H1 (cell line): ENCODE results near the gene FAM171A1. TPM values are rescaled to one million over a fixed set of nuclear protein-coding genes. Genes with fewer than 3 reads are reported as not detected.

ENCODE experiments used
- CTCF ChIA-PET: fragments of 300-600 bp; sonication (Branson Sonifier 250); formaldehyde crosslinking; loops from one replicate; lab custom pipeline; 2021; ENCODE audit not compliant: partially characterized antibody; lab: Charles Lee
- POLR2A ChIA-PET: fragments of 300-600 bp; sonication (Branson Sonifier 250); formaldehyde crosslinking; loops from one replicate; lab custom pipeline; 2021; ENCODE audit warnings: inconsistent platforms; ENCODE audit not compliant: partially characterized antibody; lab: Charles Lee
- DNase-seq, 2 experiments: peaks; one replicate each; pipeline versions ENCODE4 v3.0.0 to v3.0.0-alpha.2; 2010 to 2022; ENCODE audit warnings: low spot score in 2 of 2, low read depth in 1 of 2, mixed read lengths in 1 of 2
- FAIRE-seq: peaks from 2 replicates; lab custom pipeline; 2011; peaks lifted over from hg19 to GRCh38; lab: Jason Lieb, UNC
- H2AFZ ChIP-seq: 2 replicates; pipeline ENCODE4 v1.8.1; 2012; ENCODE audit warnings: low read length, inconsistent platforms
- H2AK5ac ChIP-seq: 2 replicates; pipeline ENCODE4 v1.6.1; 2013; ENCODE audit warnings: low read depth, low read length
- H2BK120ac ChIP-seq: replicated peaks from 2 replicates; pipeline ENCODE3; 2013; ENCODE audit warnings: low read depth, low read length, inconsistent platforms
- H2BK12ac ChIP-seq: 2 replicates; pipeline ENCODE4 v1.6.1; 2013; ENCODE audit warnings: low read depth, low read length
- H2BK15ac ChIP-seq: 2 replicates; pipeline ENCODE4 v1.6.1; 2013; ENCODE audit warnings: low read length
- H2BK20ac ChIP-seq: 2 replicates; pipeline ENCODE4 v1.6.1; 2013; ENCODE audit warnings: low read length
- H2BK5ac ChIP-seq: 2 replicates; pipeline ENCODE4 v1.6.1; 2013; ENCODE audit warnings: low read depth, low read length
- H3K14ac ChIP-seq: 2 replicates; pipeline ENCODE4 v1.6.1; 2013; ENCODE audit warnings: inconsistent platforms; ENCODE audit not compliant: insufficient read length
- H3K18ac ChIP-seq: 2 replicates; pipeline ENCODE4 v1.6.1; 2013; ENCODE audit warnings: low read length; ENCODE audit errors: extremely low read depth
- H3K23ac ChIP-seq: 2 replicates; pipeline ENCODE4 v1.6.1; 2013; ENCODE audit warnings: inconsistent platforms; ENCODE audit not compliant: insufficient read length
- H3K23me2 ChIP-seq: 2 replicates; pipeline ENCODE4 v1.6.1; 2013; ENCODE audit warnings: low read depth, low read length
- H3K27ac ChIP-seq: 2 replicates; pipeline ENCODE4 v1.6.1; 2011; ENCODE audit warnings: low read depth, low read length, inconsistent platforms
- H3K27me3 ChIP-seq, 4 experiments: replicated peaks in 1 of 4; 1 replicate in 1 of 4; 2 replicates in 3 of 4; pipeline versions ENCODE4 v1.6.1 to v1.8.1; 2011 to 2013; ENCODE audit warnings: low read length in 3 of 4, mild to moderate bottlenecking in 3 of 4, inconsistent platforms in 2 of 4, mixed read lengths in 2 of 4, moderate library complexity in 1 of 4; ENCODE audit not compliant: control insufficient read depth in 3 of 4, insufficient read depth in 3 of 4; ENCODE audit errors: extremely low read depth in 1 of 4
- H3K36me3 ChIP-seq, 4 experiments: 2 replicates each; pipeline versions ENCODE4 v1.6.1 to v1.8.1; 2011 to 2013; ENCODE audit warnings: mild to moderate bottlenecking in 4 of 4, low read length in 3 of 4, moderate library complexity in 2 of 4, control low read depth in 1 of 4, inconsistent platforms in 1 of 4; ENCODE audit not compliant: insufficient read depth in 4 of 4, control insufficient read depth in 2 of 4
- H3K4ac ChIP-seq: replicated peaks from 2 replicates; pipeline ENCODE3; 2013; ENCODE audit warnings: low read length, low read depth, mixed read lengths, inconsistent platforms; ENCODE audit not compliant: insufficient read length
- H3K4me1 ChIP-seq, 4 experiments: replicated peaks in 1 of 4; 1 replicate in 1 of 4; 2 replicates in 3 of 4; pipeline versions ENCODE4 v1.6.1 to v1.8.1; 2011 to 2013; ENCODE audit warnings: low read length in 3 of 4, inconsistent platforms in 2 of 4, mixed read lengths in 1 of 4; ENCODE audit not compliant: insufficient read depth in 4 of 4, control insufficient read depth in 3 of 4
- H3K4me2 ChIP-seq, 2 experiments: 2 replicates each; pipeline versions ENCODE4 v1.6.1 to v1.8.1; 2011 to 2013; ENCODE audit warnings: low read depth in 2 of 2, low read length in 2 of 2, control low read depth in 1 of 2, inconsistent platforms in 1 of 2, mild to moderate bottlenecking in 1 of 2; ENCODE audit not compliant: insufficient read depth in 1 of 2
- H3K4me3 ChIP-seq, 4 experiments: fragments of 200-600, 300-600 bp in 1 of 4; sonication (generic), shearing (Covaris generic), sonication (Bioruptor Twin) in 1 of 4; 2 replicates each; pipeline versions ENCODE4 v1.5.1 to v1.8.1; 2011 to 2016; ENCODE audit warnings: low read length in 4 of 4, low read depth in 3 of 4, control low read depth in 2 of 4, inconsistent platforms in 2 of 4, mild to moderate bottlenecking in 2 of 4, mixed read lengths in 1 of 4, moderate library complexity in 1 of 4; ENCODE audit not compliant: insufficient read depth in 2 of 4; ENCODE audit errors: extremely low read depth in 1 of 4
- H3K56ac ChIP-seq: replicated peaks from 2 replicates; pipeline ENCODE3; 2013; ENCODE audit warnings: low read depth, mild to moderate bottlenecking, mixed read lengths, low read length, inconsistent platforms; ENCODE audit not compliant: insufficient read length
- H3K79me1 ChIP-seq: 2 replicates; pipeline ENCODE4 v1.6.1; 2013; ENCODE audit warnings: low read depth, low read length, control low read depth
- H3K79me2 ChIP-seq, 2 experiments: 2 replicates each; pipeline versions ENCODE4 v1.6.1 to v1.8.1; 2012 to 2013; ENCODE audit warnings: low read length in 2 of 2, mild to moderate bottlenecking in 2 of 2, inconsistent platforms in 1 of 2; ENCODE audit not compliant: insufficient read depth in 2 of 2, control insufficient read depth in 1 of 2
- H3K9ac ChIP-seq, 4 experiments: replicated peaks in 1 of 4; 1 replicate in 1 of 4; 2 replicates in 3 of 4; pipeline versions ENCODE4 v1.6.1 to v1.8.1; 2011 to 2013; ENCODE audit warnings: low read depth in 3 of 4, low read length in 3 of 4, control low read depth in 2 of 4, mild to moderate bottlenecking in 2 of 4, moderate library complexity in 2 of 4, inconsistent platforms in 1 of 4; ENCODE audit errors: extremely low read depth in 1 of 4
- H3K9me3 ChIP-seq, 2 experiments: 2 replicates each; pipeline versions ENCODE4 v1.6.1 to v1.8.1; 2012 to 2013; ENCODE audit warnings: mild to moderate bottlenecking in 2 of 2, moderate library complexity in 2 of 2, control low read depth in 1 of 2, inconsistent platforms in 1 of 2, low read depth in 1 of 2, low read length in 1 of 2, mixed read lengths in 1 of 2; ENCODE audit not compliant: insufficient read depth in 2 of 2
- H4K20me1 ChIP-seq, 2 experiments: replicated peaks in 1 of 2; 2 replicates each; pipeline versions ENCODE3 to v1.8.1; 2011 to 2013; ENCODE audit warnings: inconsistent platforms in 2 of 2, low read length in 2 of 2, mild to moderate bottlenecking in 1 of 2; ENCODE audit not compliant: insufficient read depth in 2 of 2, control insufficient read depth in 1 of 2
- H4K5ac ChIP-seq: 2 replicates; pipeline ENCODE4 v1.6.1; 2013; ENCODE audit warnings: low read length, low read depth, mixed read lengths, inconsistent platforms; ENCODE audit not compliant: insufficient read length
- H4K8ac ChIP-seq: 2 replicates; pipeline ENCODE4 v1.8.0; 2013; ENCODE audit warnings: mild to moderate bottlenecking, moderate library complexity, low read length, inconsistent platforms; ENCODE audit not compliant: insufficient read depth; ENCODE audit errors: extremely low read depth
- H4K91ac ChIP-seq: replicated peaks from 2 replicates; pipeline ENCODE3; 2013; ENCODE audit warnings: low read length, mixed read lengths, inconsistent platforms; ENCODE audit not compliant: insufficient read length
- ASH2L ChIP-seq: fragments of 200-600, 300-600 bp; sonication (generic); IDR thresholded peaks from one replicate; pipeline ENCODE4 v1.7.1; 2017; ENCODE audit warnings: low read length
- BACH1 ChIP-seq: IDR thresholded peaks from 2 replicates; pipeline ENCODE4 v1.6.1; 2012; ENCODE audit warnings: low read length, improper control_type of control experiment
- BCL11A ChIP-seq, 2 experiments: IDR thresholded peaks; one replicate each; pipeline ENCODE4 v1.6.1; 2011; ENCODE audit warnings: low read depth in 2 of 2, low read length in 2 of 2, mild to moderate bottlenecking in 2 of 2
- FOSL1 ChIP-seq: IDR thresholded peaks from 2 replicates; pipeline ENCODE4 v1.6.1; 2011; ENCODE audit warnings: mild to moderate bottlenecking, low read depth, low read length, moderate library complexity; ENCODE audit not compliant: insufficient read depth
- HDAC2 ChIP-seq, 2 experiments: fragments of 300-600 bp in 1 of 2; sonication (generic) in 1 of 2; IDR thresholded peaks; 2 replicates each; pipeline ENCODE4 v1.6.1; 2011 to 2012; ENCODE audit warnings: low read depth in 2 of 2, low read length in 2 of 2, mild to moderate bottlenecking in 2 of 2, moderate library complexity in 2 of 2, borderline replicate concordance in 1 of 2, inconsistent platforms in 1 of 2
- KDM4A ChIP-seq: IDR thresholded peaks from one replicate; pipeline ENCODE4 v1.7.1; 2012; ENCODE audit warnings: low read depth, mild to moderate bottlenecking, moderate library complexity, low read length, inconsistent platforms; ENCODE audit not compliant: severe bottlenecking
- MAFK ChIP-seq: IDR thresholded peaks from 2 replicates; pipeline ENCODE4 v1.6.1; 2012; ENCODE audit warnings: low read depth, mild to moderate bottlenecking, improper control_type of control experiment, low read length
- SIRT6 ChIP-seq: IDR thresholded peaks from one replicate; pipeline ENCODE4 v1.7.1; 2012; ENCODE audit warnings: low read length, inconsistent platforms
- SIX5 ChIP-seq: IDR thresholded peaks from 2 replicates; pipeline ENCODE4 v1.6.1; 2011; ENCODE audit warnings: mild to moderate bottlenecking, low read depth, low read length
- SP2 ChIP-seq: IDR thresholded peaks from 2 replicates; pipeline ENCODE4 v1.6.1; 2012; ENCODE audit warnings: mild to moderate bottlenecking, low read length, inconsistent platforms
- SUZ12 ChIP-seq: fragments of 200-600 bp; sonication (generic); IDR thresholded peaks from 2 replicates; pipeline ENCODE4 v1.6.1; 2012; ENCODE audit warnings: mild to moderate bottlenecking, inconsistent platforms, low read length, moderate library complexity, mixed read lengths
- USF2 ChIP-seq: IDR thresholded peaks from 2 replicates; pipeline ENCODE4 v1.6.1; 2011; ENCODE audit warnings: low read length, improper control_type of control experiment
- WGBS, 2 experiments: shearing (Covaris generic) in 1 of 2; methylation state at CpG; one replicate each; pipeline versions ENCODE4 v1.1.6 to v1.1.7; 2013 to 2015; ENCODE audit warnings: low lambda C conversion rate in 2 of 2, mixed read lengths in 2 of 2, inconsistent platforms in 1 of 2, low coverage in 1 of 2, missing lambda C conversion rate in 1 of 2; ENCODE audit not compliant: insufficient replicate concordance in 2 of 2, insufficient coverage in 1 of 2, insufficient read length in 1 of 2; ENCODE audit errors: extremely low coverage in 1 of 2, missing lambda C conversion rate in 1 of 2; 5-methylcytosine and 5-hydroxymethylcytosine counted together
- polyA plus RNA-seq, 7 experiments: library from polyadenylated mRNA; depleted of rRNA in 3 of 7; stranded (reverse) in 5 of 7; unstranded in 2 of 7; fragments of >200 nt in 5 of 7; fragments of 200-250 nt in 2 of 7; gene quantifications; 1 replicate in 5 of 7; 2 replicates in 1 of 7; 4 replicates in 1 of 7; pipeline versions ENCODE4 v1.2.1 to v1.2.3, GENCODE V29; 2011 to 2013; ENCODE audit warnings: missing spikeins in 2 of 7, mixed read lengths in 2 of 7
- total RNA-seq: library from RNA; stranded (reverse); fragmentation: NEBNext Ultra II Directional; extraction: Animal tissue kit (Norgen Biotek cat#: 25700); gene quantifications from 2 replicates; pipeline ENCODE4 v1.2.1, GENCODE V29; 2021

The FAM171A1 gene
- total and polyA plus RNA-seq, 2 of the 8 experiments (the other 6 are each of a cell fraction or from before 2014, with no cell fraction given) = 26.6 to 42.1 TPM

GRCh38 chr10:15252396-15252795, 118.7 kb downstream of the FAM171A1 start:
- Histone ChIP-seq H2BK12ac (no peak overlapping the region), H2AK5ac (no peak overlapping the region), H3K18ac (no peak overlapping the region), H4K5ac (no peak overlapping the region), H3K27ac (no peak overlapping the region), H3K27me3 (no peaks in the 10 kb centered on the region), H3K56ac (no peak overlapping the region), H3K4me3 (no peak overlapping the region), H2BK120ac (no peak overlapping the region), H2BK5ac (no peak overlapping the region), H3K23me2 (no peaks in the 10 kb centered on the region), H4K91ac (no peak overlapping the region), H3K4me2 (no peak overlapping the region), H3K14ac (no peak overlapping the region), H3K9me3 (no peaks in the 10 kb centered on the region), H2BK20ac (no peak overlapping the region), H3K79me1 (no peaks in the 10 kb centered on the region), H3K9ac (no peak overlapping the region), H4K20me1 (peaks cover 0 to 4% of the 10 kb centered on the region in 2 experiments), H2AFZ (no peak overlapping the region), H4K8ac (no peak overlapping the region), H3K4ac (no peak overlapping the region), H2BK15ac (no peak overlapping the region), H3K4me1 (peaks cover 8 to 15% (median 12%) of the 10 kb centered on the region in 4 experiments), H3K79me2 (no peaks in the 10 kb centered on the region), H3K36me3 (no peaks in the 10 kb centered on the region), H3K23ac (no peak overlapping the region)
- POLR2A ChIA-PET = interaction anchor here (0.6 to 0.7 kb wide), 2 partner anchors 117 to 354 kb away, joined by 4 read pairs; no protein-coding TSS in a partner anchor
- no peak for DNase-seq
- CTCF ChIA-PET = interaction anchor here (0.7 to 2.4 kb wide), 9 partner anchors 10 to 168 kb away, joined by 3 to 10 read pairs (median 4); no protein-coding TSS in a partner anchor
- WGBS, 2 experiments = 92% methylated on average over 11 of the region's 11 CpGs; no CpG with 5 or more reads in 1 of the 2 experiments
- TF ChIP-seq SP2 (no peak), BCL11A (IDR thresholded peaks at IDR 0.05; ENCODE audit: low read depth in 2 of 2, low read length in 2 of 2) (no peak), BACH1 (no peak), SIRT6 (no peak), FOSL1 (no peak), ASH2L (no peak), MAFK (no peak), USF2 (no peak), KDM4A (no peak), SUZ12 (no peak), HDAC2 (IDR thresholded peaks at IDR 0.05; ENCODE audit: borderline replicate concordance in 1 of 2, low read depth in 2 of 2, low read length in 2 of 2) (no peak), SIX5 (no peak)
- no peak for FAIRE-seq
